Hepatocyte (in vitro differentiated cells): ENCODE results near the gene PSPN. TPM values are rescaled to one million over a fixed set of nuclear protein-coding genes. Genes with fewer than 3 reads are reported as not detected.

Source experiments
- DNase-seq: peaks from one replicate; pipeline ENCODE4 v3.0.0-alpha.2; 2016; ENCODE audit warnings: low spot score
- H2AFZ ChIP-seq: fragments of 200-600 bp; sonication (generic); 2 replicates; pipeline ENCODE4 v1.6.0; 2016; ENCODE audit warnings: antibody characterized with exemption, mild to moderate bottlenecking
- H3K27ac ChIP-seq: fragments of 200-600 bp; sonication (generic); 2 replicates; pipeline ENCODE4 v1.5.1; 2016; ENCODE audit warnings: mild to moderate bottlenecking
- H3K27me3 ChIP-seq: fragments of 200-600 bp; sonication (generic); 2 replicates; pipeline ENCODE4 v1.6.1; 2016
- H3K36me3 ChIP-seq: fragments of 200-600 bp; sonication (generic); replicated peaks from 2 replicates; pipeline ENCODE4 v1.5.1; 2016; ENCODE audit warnings: low read depth; ENCODE audit not compliant: insufficient read depth
- H3K4me1 ChIP-seq: fragments of 200-600 bp; sonication (generic); 2 replicates; pipeline ENCODE4 v1.5.1; 2016; ENCODE audit warnings: mild to moderate bottlenecking, moderate library complexity; ENCODE audit not compliant: insufficient read depth
- H3K4me2 ChIP-seq: fragments of 200-600 bp; sonication (generic); 2 replicates; pipeline ENCODE4 v1.6.0; 2016
- H3K4me3 ChIP-seq: fragments of 200-600 bp; sonication (generic); 2 replicates; pipeline ENCODE4 v1.5.1; 2016; ENCODE audit warnings: mild to moderate bottlenecking
- H3K79me2 ChIP-seq: fragments of 200-600 bp; sonication (generic); 2 replicates; pipeline ENCODE4 v1.6.0; 2017; ENCODE audit warnings: mild to moderate bottlenecking
- H3K9me2 ChIP-seq: fragments of 200-600 bp; sonication (generic); replicated peaks from 2 replicates; pipeline ENCODE4 v1.6.0; 2017; ENCODE audit warnings: mild to moderate bottlenecking; ENCODE audit not compliant: insufficient read depth
- H3K9me3 ChIP-seq: fragments of 200-600 bp; sonication (generic); 2 replicates; pipeline ENCODE4 v1.5.1; 2016; ENCODE audit warnings: low read depth, mild to moderate bottlenecking
- H4K20me1 ChIP-seq: fragments of 200-600 bp; sonication (generic); 2 replicates; pipeline ENCODE4 v1.6.0; 2016; ENCODE audit warnings: mild to moderate bottlenecking; ENCODE audit not compliant: insufficient read depth, poor library complexity, severe bottlenecking
- CTCF ChIP-seq: fragments of 200-600 bp; sonication (generic); IDR thresholded peaks from 2 replicates; pipeline ENCODE4 v1.5.1; 2016; ENCODE audit warnings: antibody characterized with exemption, mild to moderate bottlenecking; ENCODE audit not compliant: poor library complexity
- EZH2 ChIP-seq: fragments of 200-600 bp; sonication (generic); IDR thresholded peaks from 2 replicates; pipeline ENCODE4 v1.6.1; 2016; ENCODE audit warnings: antibody characterized with exemption, mild to moderate bottlenecking, borderline replicate concordance
- EZH2phosphoT487 ChIP-seq: fragments of 200-600 bp; sonication (generic); IDR thresholded peaks from one replicate; pipeline ENCODE4 v1.6.1; 2018; ENCODE audit warnings: antibody characterized with exemption, mild to moderate bottlenecking, low read depth, moderate library complexity; ENCODE audit not compliant: unreplicated experiment, severe bottlenecking
- WGBS: methylation state at CpG from one replicate; pipeline ENCODE4 v1.1.6; 2016; ENCODE audit warnings: low lambda C conversion rate; ENCODE audit errors: missing lambda C conversion rate; 5-methylcytosine and 5-hydroxymethylcytosine counted together
- polyA plus RNA-seq: library from polyadenylated mRNA; unstranded; fragments of >200 nt; fragmentation: Nextera tagmentation; extraction: Ambion mirVana; gene quantifications from 2 replicates; pipeline ENCODE4 v1.2.1, GENCODE V29; 2016
- total RNA-seq: library from RNA; depleted of rRNA; stranded (reverse); fragments of >200 nt; gene quantifications from 2 replicates; pipeline ENCODE4 v1.2.3, GENCODE V29; 2014

The PSPN gene
- total and polyA plus RNA-seq, 2 experiments from 2014 or later, result 2.7 TPM

- TF ChIP-seq CTCF (peak; percentile 48), EZH2 (no peak)
- H3K9me3 ChIP-seq, result no peaks in the 10 kb centered on the region
- no peaks in the 10 kb centered on the region for H3K9me2 ChIP-seq
- DNase-seq, result peak; percentile 57
- H3K27ac ChIP-seq, result peak overlapping the region; percentile 57
- peaks cover 2% of the 10 kb centered on the region for H3K79me2 ChIP-seq
- H3K4me2 ChIP-seq, result no peak overlapping the region
- WGBS, result 80% methylated on average over 15 of the region's 15 CpGs
- H3K4me1 ChIP-seq, result peaks cover 9% of the 10 kb centered on the region
- no peak overlapping the region for H3K4me3 ChIP-seq
- H4K20me1 ChIP-seq, result no peaks in the 10 kb centered on the region
- no peaks in the 10 kb centered on the region for H3K27me3 ChIP-seq
- no peaks in the 10 kb centered on the region for H3K36me3 ChIP-seq
- no peak overlapping the region for H2AFZ ChIP-seq
Observed at GRCh38 chr19:6412447-6413091, 36.8 kb upstream of the PSPN start.

GRCh38 chr19:6412061-6412446 is 36.3 kb upstream of the PSPN start:
- TF ChIP-seq EZH2 (no peak), EZH2phosphoT487 (no peak), CTCF (no peak)
- Histone ChIP-seq H3K36me3 (no peaks in the 10 kb centered on the region), H3K4me2 (no peak overlapping the region), H3K9me3 (no peaks in the 10 kb centered on the region), H3K4me1 (peaks cover 9% of the 10 kb centered on the region), H3K79me2 (peaks cover 2% of the 10 kb centered on the region), H3K27me3 (no peaks in the 10 kb centered on the region), H4K20me1 (no peaks in the 10 kb centered on the region), H3K9me2 (no peaks in the 10 kb centered on the region), H3K27ac (peak overlapping the region; percentile 57), H2AFZ (no peak overlapping the region), H3K4me3 (no peak overlapping the region)
- no peak for DNase-seq
- WGBS, result 85% methylated on average over 12 of the region's 12 CpGs

- H4K20me1 ChIP-seq, result no peaks in the 10 kb centered on the region
- H3K27ac ChIP-seq, result no peak overlapping the region
- H3K4me3 ChIP-seq, result no peak overlapping the region
- H3K4me2 ChIP-seq, result no peak overlapping the region
- no peak overlapping the region for H2AFZ ChIP-seq
- no peaks in the 10 kb centered on the region for H3K9me3 ChIP-seq
- no peaks in the 10 kb centered on the region for H3K79me2 ChIP-seq
- H3K9me2 ChIP-seq, result no peaks in the 10 kb centered on the region
- H3K4me1 ChIP-seq, result peaks cover 9% of the 10 kb centered on the region
- no peaks in the 10 kb centered on the region for H3K27me3 ChIP-seq
- no peak for TF ChIP-seq EZH2phosphoT487
- TF ChIP-seq EZH2, result no peak
- TF ChIP-seq CTCF, result no peak
- 97% methylated on average over 6 of the region's 6 CpGs for WGBS
- no peak for DNase-seq
- H3K36me3 ChIP-seq, result no peaks in the 10 kb centered on the region
Observed at GRCh38 chr19:6409346-6409745, 33.6 kb upstream of the PSPN start.

GRCh38 chr19:6406401-6406800 is 30.7 kb upstream of the PSPN start:
- Histone ChIP-seq H3K9me2 (no peaks in the 10 kb centered on the region), H3K4me1 (peaks cover 14% of the 10 kb centered on the region), H4K20me1 (no peaks in the 10 kb centered on the region), H3K27ac (no peak overlapping the region), H3K36me3 (no peaks in the 10 kb centered on the region), H3K27me3 (no peaks in the 10 kb centered on the region), H3K9me3 (no peaks in the 10 kb centered on the region), H3K4me2 (no peak overlapping the region), H3K79me2 (no peaks in the 10 kb centered on the region), H2AFZ (no peak overlapping the region), H3K4me3 (no peak overlapping the region)
- 96% methylated on average over 5 of the region's 5 CpGs for WGBS
- no peak for DNase-seq
- TF ChIP-seq CTCF (no peak), EZH2 (no peak), EZH2phosphoT487 (no peak)
